ENCODE measurements around the gene COMT. TPM values are rescaled to one million over a fixed set of nuclear protein-coding genes. Genes with fewer than 3 reads are reported as not detected.

The COMT gene
- total RNA-seq, 2 donors from 2014 or later: 26.6 to 27.8 TPM

- Mint-ChIP-seq H3K36me3 (ENCODE audit: low read depth) (peaks cover 9% of the 10 kb centered on the region), H3K4me3 (no peak overlapping the region), H3K27me3 (ENCODE audit: insufficient read depth) (no peaks in the 10 kb centered on the region)
Observed at GRCh38 chr22:19981961-19982920, 40.7 kb downstream of the COMT start.

GRCh38 chr22:19982991-19983578 is 41.5 kb downstream of the COMT start:
- Mint-ChIP-seq H3K27me3 (ENCODE audit: insufficient read depth) (no peaks in the 10 kb centered on the region), H3K27ac (no peak overlapping the region), H3K9me3 (no peaks in the 10 kb centered on the region), H3K4me1 (peaks cover 2% of the 10 kb centered on the region), H3K36me3 (ENCODE audit: low read depth) (peaks cover 9% of the 10 kb centered on the region), H3K4me3 (no peak overlapping the region)
- no peak for TF ChIP-seq CTCF (conservative IDR thresholded peaks at IDR 0.05)
- Histone ChIP-seq H3K9me3 (ENCODE audit: control insufficient read depth, low read length) (no peaks in the 10 kb centered on the region), H3K9ac (ENCODE audit: extremely low read depth, low read length, poor library complexity, severe bottlenecking) (no peak overlapping the region), H3K27me3 (ENCODE audit: control insufficient read depth, insufficient read depth, low read length, poor library complexity, severe bottlenecking) (no peaks in the 10 kb centered on the region), H3K4me1 (ENCODE audit: control insufficient read depth, insufficient read depth, low read length) (peaks cover 6% of the 10 kb centered on the region), H3K4me3 (ENCODE audit: low read length) (no peak overlapping the region), H3K36me3 (ENCODE audit: control insufficient read depth, insufficient read depth, low read length) (peaks cover 3% of the 10 kb centered on the region), H3K27ac (ENCODE audit: low read depth, low read length) (no peak overlapping the region)
- no peak for DNase-seq
- WGBS, 2 experiments (ENCODE audit: insufficient coverage in 1 of 2, insufficient read length in 1 of 2): 91 to 100% methylated on average over 8 of the region's 8 CpGs

More at GRCh38 chr22:19981961-19982920, 40.7 kb downstream of the COMT start:
- Histone ChIP-seq H3K36me3 (ENCODE audit: control insufficient read depth, insufficient read depth, low read length) (peaks cover 3% of the 10 kb centered on the region), H3K9ac (ENCODE audit: extremely low read depth, low read length, poor library complexity, severe bottlenecking) (no peak overlapping the region), H3K4me1 (ENCODE audit: control insufficient read depth, insufficient read depth, low read length) (peaks cover 6% of the 10 kb centered on the region), H3K27me3 (ENCODE audit: control insufficient read depth, insufficient read depth, low read length, poor library complexity, severe bottlenecking) (no peaks in the 10 kb centered on the region), H3K9me3 (ENCODE audit: control insufficient read depth, low read length) (no peaks in the 10 kb centered on the region), H3K27ac (ENCODE audit: low read depth, low read length) (no peak overlapping the region), H3K4me3 (ENCODE audit: low read length) (no peak overlapping the region)
- DNase-seq: no peak
- H3K4me1 Mint-ChIP-seq: peaks cover 2% of the 10 kb centered on the region
- WGBS, 2 experiments (ENCODE audit: insufficient coverage in 1 of 2, insufficient read length in 1 of 2): 93 to 97% methylated on average over 10 to 16 of the region's 16 CpGs
- TF ChIP-seq CTCF (conservative IDR thresholded peaks at IDR 0.05): no peak
- H3K9me3 Mint-ChIP-seq: no peaks in the 10 kb centered on the region
- H3K27ac Mint-ChIP-seq: no peak overlapping the region

- 93 to 95% methylated on average over 3 to 4 of the region's 5 CpGs for WGBS, 2 experiments (ENCODE audit: insufficient coverage in 1 of 2, insufficient read length in 1 of 2)
- no peak for TF ChIP-seq CTCF (conservative IDR thresholded peaks at IDR 0.05)
- peaks cover 6% of the 10 kb centered on the region for H3K4me1 ChIP-seq (ENCODE audit: control insufficient read depth, insufficient read depth, low read length)
- Mint-ChIP-seq H3K4me3 (no peak overlapping the region), H3K27ac (no peak overlapping the region), H3K27me3 (ENCODE audit: insufficient read depth) (no peaks in the 10 kb centered on the region), H3K4me1 (peaks cover 2% of the 10 kb centered on the region), H3K9me3 (no peaks in the 10 kb centered on the region), H3K36me3 (ENCODE audit: low read depth) (peaks cover 7% of the 10 kb centered on the region)
- DNase-seq: no peak
- no peaks in the 10 kb centered on the region for H3K27me3 ChIP-seq (ENCODE audit: control insufficient read depth, insufficient read depth, low read length, poor library complexity, severe bottlenecking)
- no peaks in the 10 kb centered on the region for H3K9me3 ChIP-seq (ENCODE audit: control insufficient read depth, low read length)
- no peak overlapping the region for H3K27ac ChIP-seq (ENCODE audit: low read depth, low read length)
- peaks cover 3% of the 10 kb centered on the region for H3K36me3 ChIP-seq (ENCODE audit: control insufficient read depth, insufficient read depth, low read length)
- no peak overlapping the region for H3K9ac ChIP-seq (ENCODE audit: extremely low read depth, low read length, poor library complexity, severe bottlenecking)
- H3K4me3 ChIP-seq (ENCODE audit: low read length): no peak overlapping the region
Observed at GRCh38 chr22:19983741-19984140, 42.2 kb downstream of the COMT start.

Data from endodermal cell (in vitro differentiated cells).